ENCODE measurements around the gene ARHGDIA. TPM values are rescaled to one million over a fixed set of nuclear protein-coding genes. Genes with fewer than 3 reads are reported as not detected.

The ARHGDIA gene
- total and polyA plus RNA-seq, 2 of the 8 experiments (the other 6 are each of a cell fraction or from before 2014, with no cell fraction given) = 62.4 to 217 TPM

DNA sequence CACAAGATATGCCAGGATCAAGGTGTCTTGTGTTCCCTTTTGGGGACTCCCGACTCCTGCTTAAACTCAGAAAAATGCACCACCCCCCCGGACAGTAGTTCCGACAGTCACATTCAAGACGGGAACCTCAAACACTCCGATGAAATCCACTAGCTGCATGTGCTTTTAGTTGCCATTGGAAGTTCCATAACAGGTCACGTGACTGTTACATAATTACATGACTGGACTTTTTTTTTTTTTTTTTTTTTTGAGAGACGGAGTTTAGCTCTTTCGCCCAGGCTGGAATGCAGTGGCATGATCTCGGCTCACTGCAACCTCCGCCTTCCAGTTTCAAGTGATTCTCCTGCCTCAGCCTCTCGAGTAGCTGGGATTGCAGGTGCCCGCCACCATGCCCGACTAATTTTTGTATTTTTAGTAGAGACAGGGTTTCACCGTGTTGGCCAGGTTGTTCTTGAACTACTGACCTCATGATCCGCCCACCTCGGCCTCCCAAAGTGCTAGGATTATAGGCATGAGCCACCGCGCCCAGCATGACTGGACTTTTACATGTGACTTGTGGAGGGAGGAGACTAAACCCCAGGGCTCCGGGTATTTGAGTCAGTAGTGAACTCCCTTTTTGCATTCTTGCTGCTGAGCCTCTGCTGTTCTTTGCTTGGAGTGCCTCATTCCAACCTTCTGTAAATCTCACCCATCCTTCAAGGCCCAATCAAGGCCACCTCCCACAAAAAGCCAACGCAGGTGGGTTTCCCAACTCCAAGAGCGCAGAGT, 45.3 kb upstream of the ARHGDIA start (continued):
- no peak for TF ChIP-seq NANOG (IDR thresholded peaks at IDR 0.05; ENCODE audit: insufficient read depth, low read depth, low read length, poor library complexity, severe bottlenecking)
- TF ChIP-seq, protein P1, sequence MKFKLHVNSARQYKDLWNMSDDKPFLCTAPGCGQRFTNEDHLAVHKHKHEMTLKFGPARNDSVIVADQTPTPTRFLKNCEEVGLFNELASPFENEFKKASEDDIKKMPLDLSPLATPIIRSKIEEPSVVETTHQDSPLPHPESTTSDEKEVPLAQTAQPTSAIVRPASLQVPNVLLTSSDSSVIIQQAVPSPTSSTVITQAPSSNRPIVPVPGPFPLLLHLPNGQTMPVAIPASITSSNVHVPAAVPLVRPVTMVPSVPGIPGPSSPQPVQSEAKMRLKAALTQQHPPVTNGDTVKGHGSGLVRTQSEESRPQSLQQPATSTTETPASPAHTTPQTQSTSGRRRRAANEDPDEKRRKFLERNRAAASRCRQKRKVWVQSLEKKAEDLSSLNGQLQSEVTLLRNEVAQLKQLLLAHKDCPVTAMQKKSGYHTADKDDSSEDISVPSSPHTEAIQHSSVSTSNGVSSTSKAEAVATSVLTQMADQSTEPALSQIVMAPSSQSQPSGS (IDR thresholded peaks at IDR 0.05; ENCODE audit: low read length) = no peak
- no peak for TF ChIP-seq CTBP2 (IDR thresholded peaks at IDR 0.05; ENCODE audit: borderline replicate concordance, insufficient read depth, insufficient read length, low read length)
- no peak for TF ChIP-seq KDM4A (IDR thresholded peaks at IDR 0.05; ENCODE audit: low read depth, low read length, severe bottlenecking)
